HEK293 (cell line): Measurements from ENCODE around the gene RPL22.
A peak's percentile ranks its signal among the peaks of the same experiment; 100 is the strongest.

Source experiments
- FEZF1 ChIP-seq: fragments of 450-650 bp; formaldehyde crosslinking; IDR thresholded peaks from 2 replicates; pipeline ENCODE4 v1.5.1; 2016; ENCODE audit warnings: missing biosample characterization, missing genetic modification characterization
- HIC1 ChIP-seq: fragments of 450-650 bp; formaldehyde crosslinking; IDR thresholded peaks from 2 replicates; pipeline ENCODE4 v1.5.1; 2016; ENCODE audit warnings: missing biosample characterization, missing genetic modification characterization
- KLF10 ChIP-seq: fragments of 450-650 bp; IDR thresholded peaks from 2 replicates; pipeline ENCODE4 v1.5.1; 2018; ENCODE audit warnings: missing biosample characterization, mild to moderate bottlenecking, missing genetic modification characterization
- KLF9 ChIP-seq: fragments of 450-650 bp; formaldehyde crosslinking; IDR thresholded peaks from 2 replicates; pipeline ENCODE4 v1.5.1; 2016; ENCODE audit warnings: missing biosample characterization, missing genetic modification characterization, low read depth
- PRDM4 ChIP-seq: fragments of 450-650 bp; formaldehyde crosslinking; IDR thresholded peaks from 2 replicates; pipeline ENCODE4 v1.5.1; 2017; ENCODE audit warnings: missing biosample characterization, missing genetic modification characterization
- SP2 ChIP-seq: fragments of 450-650 bp; formaldehyde crosslinking; IDR thresholded peaks from 2 replicates; pipeline ENCODE4 v1.5.1; 2016; ENCODE audit warnings: missing biosample characterization, missing genetic modification characterization
- YY1 ChIP-seq: fragments of 450-650 bp; formaldehyde crosslinking; IDR thresholded peaks from 2 replicates; pipeline ENCODE4 v1.5.1; 2018; ENCODE audit warnings: missing biosample characterization, missing genetic modification characterization
- ZBTB1 ChIP-seq: fragments of 450-650 bp; formaldehyde crosslinking; IDR thresholded peaks from 2 replicates; pipeline ENCODE4 v1.5.1; 2016; ENCODE audit warnings: missing biosample characterization, missing genetic modification characterization
- ZEB2 ChIP-seq: fragments of 450-650 bp; formaldehyde crosslinking; IDR thresholded peaks from 2 replicates; pipeline ENCODE4 v1.5.1; 2016; ENCODE audit warnings: missing biosample characterization, missing genetic modification characterization
- ZNF10 ChIP-seq: fragments of 450-650 bp; formaldehyde crosslinking; IDR thresholded peaks from 2 replicates; pipeline ENCODE4 v1.5.1; 2017; ENCODE audit warnings: missing biosample characterization, missing genetic modification characterization
- ZNF140 ChIP-seq: fragments of 450-650 bp; formaldehyde crosslinking; IDR thresholded peaks from 2 replicates; pipeline ENCODE4 v1.5.1; 2016; ENCODE audit warnings: missing biosample characterization, missing genetic modification characterization
- ZNF16 ChIP-seq: fragments of 450-650 bp; formaldehyde crosslinking; IDR thresholded peaks from 2 replicates; pipeline ENCODE4 v1.5.1; 2016; ENCODE audit warnings: low read depth, missing biosample characterization, missing genetic modification characterization
- ZNF169 ChIP-seq: fragments of 450-650 bp; formaldehyde crosslinking; IDR thresholded peaks from 2 replicates; pipeline ENCODE4 v1.5.1; 2016; ENCODE audit warnings: missing biosample characterization, missing genetic modification characterization
- ZNF223 ChIP-seq: fragments of 450-650 bp; formaldehyde crosslinking; IDR thresholded peaks from 2 replicates; pipeline ENCODE4 v1.5.1; 2016; ENCODE audit warnings: missing biosample characterization, missing genetic modification characterization
- ZNF248 ChIP-seq: fragments of 450-650 bp; formaldehyde crosslinking; IDR thresholded peaks from 2 replicates; pipeline ENCODE4 v1.5.1; 2017; ENCODE audit warnings: missing biosample characterization, missing genetic modification characterization
- ZNF274 ChIP-seq, 2 experiments: fragments of 200-500 bp in 1 of 2; fragments of 450-650 bp in 1 of 2; sonication (Bioruptor generic) in 1 of 2; formaldehyde crosslinking in 1 of 2; IDR thresholded peaks; 2 replicates each; pipeline versions ENCODE4 v1.5.1 to v1.6.1; 2014 to 2016; ENCODE audit warnings: borderline replicate concordance in 1 of 2, inconsistent platforms in 1 of 2, low read length in 1 of 2, missing biosample characterization in 1 of 2, missing genetic modification characterization in 1 of 2
- ZNF549 ChIP-seq: fragments of 450-650 bp; IDR thresholded peaks from 2 replicates; pipeline ENCODE4 v1.5.1; 2018; ENCODE audit warnings: missing biosample characterization, missing genetic modification characterization, mild to moderate bottlenecking, inconsistent platforms, moderate library complexity
- ZNF596 ChIP-seq: fragments of 450-650 bp; IDR thresholded peaks from 2 replicates; pipeline ENCODE4 v1.5.0; 2018; ENCODE audit warnings: missing biosample characterization, mild to moderate bottlenecking, missing genetic modification characterization, moderate library complexity
- ZNF629 ChIP-seq: fragments of 450-650 bp; formaldehyde crosslinking; IDR thresholded peaks from 2 replicates; pipeline ENCODE4 v1.5.1; 2017; ENCODE audit warnings: missing biosample characterization, missing genetic modification characterization
- ZNF664 ChIP-seq: fragments of 450-650 bp; formaldehyde crosslinking; IDR thresholded peaks from 2 replicates; pipeline ENCODE4 v1.5.1; 2016; ENCODE audit warnings: missing biosample characterization, missing genetic modification characterization
- ZNF701 ChIP-seq: fragments of 450-650 bp; formaldehyde crosslinking; IDR thresholded peaks from 2 replicates; pipeline ENCODE4 v1.5.1; 2016; ENCODE audit warnings: missing biosample characterization, missing genetic modification characterization
- ZNF785 ChIP-seq: fragments of 450-650 bp; formaldehyde crosslinking; IDR thresholded peaks from 2 replicates; pipeline ENCODE4 v1.5.1; 2016; ENCODE audit warnings: missing biosample characterization, missing genetic modification characterization
- ZSCAN18 ChIP-seq: fragments of 450-650 bp; formaldehyde crosslinking; IDR thresholded peaks from 2 replicates; pipeline ENCODE4 v1.5.1; 2016; ENCODE audit warnings: missing biosample characterization, missing genetic modification characterization
- ZSCAN23 ChIP-seq: fragments of 450-650 bp; formaldehyde crosslinking; IDR thresholded peaks from 2 replicates; pipeline ENCODE4 v1.5.1; 2016; ENCODE audit warnings: missing biosample characterization, missing genetic modification characterization
- ZSCAN5A ChIP-seq: fragments of 450-650 bp; formaldehyde crosslinking; IDR thresholded peaks from 2 replicates; pipeline ENCODE4 v1.5.1; 2016; ENCODE audit warnings: missing biosample characterization, missing genetic modification characterization
- TF ChIP-seq, protein P1 (sequence below): IDR thresholded peaks from 2 replicates; pipeline ENCODE4 v1.6.1; 2011; ENCODE audit warnings: mild to moderate bottlenecking, low read depth, low read length, borderline replicate concordance
- TF ChIP-seq, protein P2 (sequence below): fragments of 450-650 bp; formaldehyde crosslinking; IDR thresholded peaks from 2 replicates; pipeline ENCODE4 v1.5.1; 2016; ENCODE audit warnings: missing biosample characterization, missing genetic modification characterization

RPL22 gene

DNA sequence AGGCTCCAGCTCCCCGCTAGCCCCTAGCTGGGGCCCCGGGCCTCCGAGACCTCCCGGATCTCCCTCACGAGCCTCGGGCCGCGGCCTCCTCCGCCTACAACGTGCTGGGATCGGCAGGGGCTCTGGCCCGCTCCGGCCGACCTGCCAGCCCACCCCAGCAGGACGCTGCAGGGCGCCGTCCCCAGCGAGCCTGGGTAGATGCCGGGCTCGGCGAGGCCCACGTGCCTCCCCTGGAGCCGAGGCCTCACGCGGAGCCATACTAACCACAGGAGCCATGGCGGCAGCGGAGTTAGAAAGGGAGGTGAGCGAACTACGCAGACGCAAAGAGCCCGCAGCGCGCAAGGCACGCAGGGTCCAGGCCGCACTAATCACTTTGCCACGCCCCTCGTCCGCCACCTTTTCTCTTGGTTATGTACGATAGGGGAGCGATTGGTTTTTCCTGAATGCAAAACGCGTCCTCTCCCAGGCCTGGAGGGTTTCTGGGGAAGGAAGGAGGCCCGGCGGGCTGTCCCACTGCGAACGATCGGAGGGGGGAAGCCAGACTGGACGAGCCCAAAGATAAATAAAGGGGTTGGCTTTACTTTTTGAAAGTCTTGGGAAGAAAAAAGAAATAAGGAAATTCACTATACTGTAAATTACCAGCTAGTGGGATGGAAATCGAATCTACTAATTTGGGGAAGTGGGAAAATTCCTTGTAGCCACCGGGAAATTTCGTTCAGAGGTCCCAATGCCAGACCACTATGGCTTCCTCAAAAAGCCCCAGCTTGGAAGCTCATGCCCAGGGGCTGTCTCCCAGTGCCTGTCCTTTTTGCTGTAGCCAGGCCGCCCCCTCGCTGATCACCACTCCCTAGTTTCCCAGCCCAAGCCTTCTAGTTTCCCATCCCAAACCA, at the start of gene RPL22 (continued):
- TF ChIP-seq ZSCAN5A (tag by site-specific recombination) (0 out of 2 replicates have a peak, but pooled peaks have one; percentile 17), SP2 (tag by site-specific recombination) (peak; percentile 48), ZSCAN23 (tag by site-specific recombination) (no peak), ZNF549 (tag by site-specific recombination) (no peak), PRDM4 (tag by site-specific recombination) (no peak), YY1 (peak; percentile 97), ZNF785 (tag by site-specific recombination) (no peak), ZSCAN18 (tag by site-specific recombination) (no peak), ZNF701 (no peak), ZNF10 (tag by site-specific recombination) (no peak), ZNF248 (tag by site-specific recombination) (no peak), ZEB2 (tag by site-specific recombination) (peak; percentile 73; the same call in 1 of the 2 replicates), ZBTB1 (tag by site-specific recombination) (no peak), ZNF223 (no peak), KLF10 (tag by site-specific recombination) (peak; percentile 86), ZNF596 (tag by site-specific recombination) (no peak), FEZF1 (tag by site-specific recombination) (peak; percentile 31), ZNF169 (tag by site-specific recombination) (no peak), ZNF664 (tag by site-specific recombination) (no peak), ZNF274 (IDR thresholded peaks at IDR 0.05; ENCODE audit: low read length) (no peak), ZNF274 (tag by site-specific recombination; IDR thresholded peaks at IDR 0.05; ENCODE audit: borderline replicate concordance) (no peak), KLF9 (tag by site-specific recombination) (peak; percentile 99), HIC1 (tag by site-specific recombination) (no peak), ZNF629 (peak; percentile 56), ZNF16 (tag by site-specific recombination) (0 out of 2 replicates have a peak, but pooled peaks have one; percentile 30), ZNF140 (tag by site-specific recombination) (no peak)
- TF ChIP-seq, protein P1, sequence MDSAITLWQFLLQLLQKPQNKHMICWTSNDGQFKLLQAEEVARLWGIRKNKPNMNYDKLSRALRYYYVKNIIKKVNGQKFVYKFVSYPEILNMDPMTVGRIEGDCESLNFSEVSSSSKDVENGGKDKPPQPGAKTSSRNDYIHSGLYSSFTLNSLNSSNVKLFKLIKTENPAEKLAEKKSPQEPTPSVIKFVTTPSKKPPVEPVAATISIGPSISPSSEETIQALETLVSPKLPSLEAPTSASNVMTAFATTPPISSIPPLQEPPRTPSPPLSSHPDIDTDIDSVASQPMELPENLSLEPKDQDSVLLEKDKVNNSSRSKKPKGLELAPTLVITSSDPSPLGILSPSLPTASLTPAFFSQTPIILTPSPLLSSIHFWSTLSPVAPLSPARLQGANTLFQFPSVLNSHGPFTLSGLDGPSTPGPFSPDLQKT, result no peak
- TF ChIP-seq, protein P2, sequence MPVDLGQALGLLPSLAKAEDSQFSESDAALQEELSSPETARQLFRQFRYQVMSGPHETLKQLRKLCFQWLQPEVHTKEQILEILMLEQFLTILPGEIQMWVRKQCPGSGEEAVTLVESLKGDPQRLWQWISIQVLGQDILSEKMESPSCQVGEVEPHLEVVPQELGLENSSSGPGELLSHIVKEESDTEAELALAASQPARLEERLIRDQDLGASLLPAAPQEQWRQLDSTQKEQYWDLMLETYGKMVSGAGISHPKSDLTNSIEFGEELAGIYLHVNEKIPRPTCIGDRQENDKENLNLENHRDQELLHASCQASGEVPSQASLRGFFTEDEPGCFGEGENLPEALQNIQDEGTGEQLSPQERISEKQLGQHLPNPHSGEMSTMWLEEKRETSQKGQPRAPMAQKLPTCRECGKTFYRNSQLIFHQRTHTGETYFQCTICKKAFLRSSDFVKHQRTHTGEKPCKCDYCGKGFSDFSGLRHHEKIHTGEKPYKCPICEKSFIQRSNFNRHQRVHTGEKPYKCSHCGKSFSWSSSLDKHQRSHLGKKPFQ (tag by site-specific recombination), result no peak
